ENCODE data around the gene FYCO1. TPM values are rescaled to one million over a fixed set of nuclear protein-coding genes. Genes with fewer than 3 reads are reported as not detected.

The FYCO1 gene
- total RNA-seq, 1 experiment from 2014 or later, result 15.4 TPM

DNA sequence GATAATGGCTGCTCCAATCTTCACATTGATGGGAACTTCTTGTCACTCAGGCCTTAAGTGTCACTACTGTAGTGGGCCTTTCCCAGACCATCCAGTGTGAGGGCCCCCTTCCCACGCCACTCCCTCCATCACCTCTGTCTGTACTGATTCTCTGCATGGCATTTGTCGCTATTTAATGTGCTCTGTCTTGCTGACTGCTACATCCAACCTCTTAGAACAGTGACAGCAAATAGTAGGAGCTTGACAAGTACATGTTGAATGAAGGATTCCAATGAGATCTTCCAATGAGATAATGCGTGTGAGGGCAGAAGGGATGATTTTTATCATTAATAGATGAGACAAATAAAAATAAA lies 114.9 kb downstream of the FYCO1 start:
- Histone ChIP-seq H4K20me1 (ENCODE audit: low read length) (no peaks in the 10 kb centered on the region), H3K27ac (ENCODE audit: low read length) (peak overlapping the region; percentile 72), H3K4me1 (ENCODE audit: insufficient read depth, low read length) (peaks cover 21% of the 10 kb centered on the region), H3K9me3 (ENCODE audit: low read length) (no peaks in the 10 kb centered on the region), H3K9me2 (replicated peaks; ENCODE audit: low read length) (no peaks in the 10 kb centered on the region), H3K4me2 (ENCODE audit: low read length) (peak overlapping the region; percentile 54), H3K36me3 (ENCODE audit: low read depth, low read length) (no peaks in the 10 kb centered on the region), H3K27me3 (ENCODE audit: low read length) (no peaks in the 10 kb centered on the region), H3K9ac (ENCODE audit: low read length) (peak overlapping the region; percentile 18; the same call in 1 of the 2 replicates), H3K79me2 (ENCODE audit: low read length) (no peaks in the 10 kb centered on the region), H2AFZ (ENCODE audit: low read length) (no peak overlapping the region), H3F3A (ENCODE audit: low read length, unreplicated experiment) (peaks cover 4% of the 10 kb centered on the region), H3K4me3 (ENCODE audit: low read length) (no peak overlapping the region)
- intact Hi-C loops (cut with micrococcal nuclease), result loop anchor here (5.0 kb wide), 1 partner anchor 38 kb away; the partner anchor contains the start of gene LZTFL1
- ATAC-seq (no peak), DNase-seq (no peak)
- POLR2A ChIA-PET (ENCODE audit: unreplicated experiment), result no interaction called here
- no TSS peak for BruUV-seq (replicated peaks)
- CTCF ChIA-PET, result no interaction called here
- TF ChIP-seq, protein P1, sequence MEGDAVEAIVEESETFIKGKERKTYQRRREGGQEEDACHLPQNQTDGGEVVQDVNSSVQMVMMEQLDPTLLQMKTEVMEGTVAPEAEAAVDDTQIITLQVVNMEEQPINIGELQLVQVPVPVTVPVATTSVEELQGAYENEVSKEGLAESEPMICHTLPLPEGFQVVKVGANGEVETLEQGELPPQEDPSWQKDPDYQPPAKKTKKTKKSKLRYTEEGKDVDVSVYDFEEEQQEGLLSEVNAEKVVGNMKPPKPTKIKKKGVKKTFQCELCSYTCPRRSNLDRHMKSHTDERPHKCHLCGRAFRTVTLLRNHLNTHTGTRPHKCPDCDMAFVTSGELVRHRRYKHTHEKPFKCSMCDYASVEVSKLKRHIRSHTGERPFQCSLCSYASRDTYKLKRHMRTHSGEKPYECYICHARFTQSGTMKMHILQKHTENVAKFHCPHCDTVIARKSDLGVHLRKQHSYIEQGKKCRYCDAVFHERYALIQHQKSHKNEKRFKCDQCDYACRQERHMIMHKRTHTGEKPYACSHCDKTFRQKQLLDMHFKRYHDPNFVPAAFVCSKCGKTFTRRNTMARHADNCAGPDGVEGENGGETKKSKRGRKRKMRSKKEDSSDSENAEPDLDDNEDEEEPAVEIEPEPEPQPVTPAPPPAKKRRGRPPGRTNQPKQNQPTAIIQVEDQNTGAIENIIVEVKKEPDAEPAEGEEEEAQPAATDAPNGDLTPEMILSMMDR (conservative IDR thresholded peaks at IDR 0.05; ENCODE audit: low read depth, low read length), result no peak
- TF ChIP-seq EZH2phosphoT487 (IDR thresholded peaks at IDR 0.05; ENCODE audit: borderline replicate concordance, low read length), result no peak
- no peak for TF ChIP-seq EZH2 (IDR thresholded peaks at IDR 0.05; ENCODE audit: low read length, unreplicated experiment)

DNA sequence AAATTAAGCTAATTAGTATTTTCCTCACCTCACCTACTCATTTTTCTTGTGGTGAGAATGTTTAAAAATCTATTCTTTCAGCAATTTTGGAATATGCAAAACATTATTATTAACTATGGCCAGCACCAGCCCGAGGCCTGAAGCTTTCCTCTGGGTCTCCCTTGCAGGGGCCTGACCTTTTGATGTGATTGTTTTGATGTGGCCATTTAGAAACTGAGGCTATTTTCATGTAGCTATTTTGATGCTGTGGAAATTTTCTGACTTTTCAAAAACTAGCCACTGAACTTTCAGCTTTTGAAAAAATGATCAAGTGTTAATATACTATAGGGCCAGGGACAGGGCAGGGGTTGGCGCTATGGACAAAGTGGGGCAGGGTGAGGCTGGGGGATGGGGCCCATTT lies 117.5 kb downstream of the FYCO1 start:
- CTCF ChIA-PET, result no interaction called here
- Histone ChIP-seq H3F3A (ENCODE audit: low read length, unreplicated experiment) (peaks cover 4% of the 10 kb centered on the region), H2AFZ (ENCODE audit: low read length) (no peak overlapping the region), H3K4me1 (ENCODE audit: insufficient read depth, low read length) (peaks cover 21% of the 10 kb centered on the region), H3K9ac (ENCODE audit: low read length) (no peak overlapping the region), H3K27ac (ENCODE audit: low read length) (no peak overlapping the region), H3K4me3 (ENCODE audit: low read length) (no peak overlapping the region), H3K36me3 (ENCODE audit: low read depth, low read length) (no peaks in the 10 kb centered on the region), H4K20me1 (ENCODE audit: low read length) (no peaks in the 10 kb centered on the region), H3K9me2 (replicated peaks; ENCODE audit: low read length) (no peaks in the 10 kb centered on the region), H3K79me2 (ENCODE audit: low read length) (no peaks in the 10 kb centered on the region), H3K4me2 (ENCODE audit: low read length) (no peak overlapping the region), H3K9me3 (ENCODE audit: low read length) (no peaks in the 10 kb centered on the region), H3K27me3 (ENCODE audit: low read length) (no peaks in the 10 kb centered on the region)
- no TSS peak for BruUV-seq (replicated peaks)
- intact Hi-C loops (cut with micrococcal nuclease), result no loop called here
- DNase-seq (no peak), ATAC-seq (no peak)
- POLR2A ChIA-PET (ENCODE audit: unreplicated experiment), result interaction anchor here (0.5 to 0.6 kb wide), 2 partner anchors 36 to 202 kb away, joined by 5 to 8 read pairs; partner anchors contain the start of gene LZTFL1
- TF ChIP-seq EZH2 (IDR thresholded peaks at IDR 0.05; ENCODE audit: low read length, unreplicated experiment) (no peak), EZH2phosphoT487 (IDR thresholded peaks at IDR 0.05; ENCODE audit: borderline replicate concordance, low read length) (no peak)
- TF ChIP-seq, protein P1 (conservative IDR thresholded peaks at IDR 0.05; ENCODE audit: low read depth, low read length), result no peak

- ChIA-PET CTCF (no interaction called here), POLR2A (ENCODE audit: unreplicated experiment) (no interaction called here)
- H3K4me1 ChIP-seq (ENCODE audit: insufficient read depth, low read length), result no peaks in the 10 kb centered on the region
- H3K9me2 ChIP-seq (replicated peaks; ENCODE audit: low read length), result no peaks in the 10 kb centered on the region
- no peaks in the 10 kb centered on the region for H3F3A ChIP-seq (ENCODE audit: low read length, unreplicated experiment)
- no peaks in the 10 kb centered on the region for H3K36me3 ChIP-seq (ENCODE audit: low read depth, low read length)
- intact Hi-C loops (cut with micrococcal nuclease), result no loop called here
- BruUV-seq (replicated peaks), result no TSS peak
- H3K9ac ChIP-seq (ENCODE audit: low read length), result no peak overlapping the region
- no peaks in the 10 kb centered on the region for H3K79me2 ChIP-seq (ENCODE audit: low read length)
- H3K4me3 ChIP-seq (ENCODE audit: low read length), result no peak overlapping the region
- H3K4me2 ChIP-seq (ENCODE audit: low read length), result no peak overlapping the region
- H4K20me1 ChIP-seq (ENCODE audit: low read length), result no peaks in the 10 kb centered on the region
- ATAC-seq (no peak), DNase-seq (no peak)
- no peak overlapping the region for H2AFZ ChIP-seq (ENCODE audit: low read length)
- no peaks in the 10 kb centered on the region for H3K27me3 ChIP-seq (ENCODE audit: low read length)
- no peak overlapping the region for H3K27ac ChIP-seq (ENCODE audit: low read length)
- TF ChIP-seq, protein P1 (conservative IDR thresholded peaks at IDR 0.05; ENCODE audit: low read depth, low read length), result no peak
- no peak for TF ChIP-seq EZH2 (IDR thresholded peaks at IDR 0.05; ENCODE audit: low read length, unreplicated experiment)
- TF ChIP-seq EZH2phosphoT487 (IDR thresholded peaks at IDR 0.05; ENCODE audit: borderline replicate concordance, low read length), result no peak
- H3K9me3 ChIP-seq (ENCODE audit: low read length), result no peaks in the 10 kb centered on the region
Measured at GRCh38 chr3:45874677-45875346, 120.8 kb downstream of the FYCO1 start.

All from PC-3 (cell line).